Measurements from ENCODE around the gene UTP14A.

UTP14A gene

GRCh38 chrX:129958083-129958465 lies 52.1 kb downstream of the UTP14A start:
- Histone ChIP-seq H3K4me3 (ENCODE audit: low read depth, low read length, poor library complexity, severe bottlenecking) (peak overlapping the region; percentile 62), H3F3A (ENCODE audit: insufficient read depth, low read length) (peaks cover 4% of the 10 kb centered on the region; the same call in 1 of the 2 replicates), H3K9ac (ENCODE audit: low read length) (peak overlapping the region; percentile 74; the same call in 1 of the 2 replicates), H3K9me3 (ENCODE audit: low read length) (no peaks in the 10 kb centered on the region), H3K36me3 (ENCODE audit: insufficient read depth, low read length) (no peaks in the 10 kb centered on the region), H3K4me2 (ENCODE audit: low read length) (peak overlapping the region; percentile 70), H4K20me1 (ENCODE audit: insufficient read depth, low read length) (no peaks in the 10 kb centered on the region), H3K27me3 (ENCODE audit: insufficient read depth, low read length) (no peaks in the 10 kb centered on the region), H3K27ac (ENCODE audit: low read depth, low read length, poor library complexity, severe bottlenecking) (no peak overlapping the region), H3K79me2 (ENCODE audit: insufficient read depth, low read length) (no peaks in the 10 kb centered on the region), H3K9me2 (ENCODE audit: low read depth, low read length) (no peaks in the 10 kb centered on the region), H3K4me1 (ENCODE audit: insufficient read depth, low read length, severe bottlenecking) (peaks cover 40% of the 10 kb centered on the region), H2AFZ (ENCODE audit: low read length) (no peak overlapping the region)
- TF ChIP-seq EZH2 (IDR thresholded peaks at IDR 0.05; ENCODE audit: borderline replicate concordance, low read length): no peak
- no peak for TF ChIP-seq CTCF (IDR thresholded peaks at IDR 0.05; ENCODE audit: low read length)

GRCh38 chrX:129958814-129959492 lies 53.0 kb downstream of the UTP14A start:
- Histone ChIP-seq H3K9ac (ENCODE audit: low read length) (no peak overlapping the region; the same call in 1 of the 2 replicates), H3K4me1 (ENCODE audit: insufficient read depth, low read length, severe bottlenecking) (peaks cover 35% of the 10 kb centered on the region)

GRCh38 chrX:129959493-129959832 lies 53.5 kb downstream of the UTP14A start:
- no peak overlapping the region for H3K27ac ChIP-seq (ENCODE audit: low read depth, low read length, poor library complexity, severe bottlenecking)
- H3K36me3 ChIP-seq (ENCODE audit: insufficient read depth, low read length): no peaks in the 10 kb centered on the region
- H4K20me1 ChIP-seq (ENCODE audit: insufficient read depth, low read length): no peaks in the 10 kb centered on the region
- no peak overlapping the region for H3K4me2 ChIP-seq (ENCODE audit: low read length)
- no peak overlapping the region for H3K4me3 ChIP-seq (ENCODE audit: low read depth, low read length, poor library complexity, severe bottlenecking)
- peaks cover 4% of the 10 kb centered on the region; the same call in 1 of the 2 replicates for H3F3A ChIP-seq (ENCODE audit: insufficient read depth, low read length)
- no peak overlapping the region for H2AFZ ChIP-seq (ENCODE audit: low read length)
- no peak overlapping the region; the same call in 1 of the 2 replicates for H3K9ac ChIP-seq (ENCODE audit: low read length)
- H3K27me3 ChIP-seq (ENCODE audit: insufficient read depth, low read length): no peaks in the 10 kb centered on the region
- peaks cover 35% of the 10 kb centered on the region for H3K4me1 ChIP-seq (ENCODE audit: insufficient read depth, low read length, severe bottlenecking)
- TF ChIP-seq EZH2 (IDR thresholded peaks at IDR 0.05; ENCODE audit: borderline replicate concordance, low read length): no peak
- no peak for TF ChIP-seq CTCF (IDR thresholded peaks at IDR 0.05; ENCODE audit: low read length)
- no peaks in the 10 kb centered on the region for H3K9me3 ChIP-seq (ENCODE audit: low read length)
- H3K79me2 ChIP-seq (ENCODE audit: insufficient read depth, low read length): no peaks in the 10 kb centered on the region
- no peaks in the 10 kb centered on the region for H3K9me2 ChIP-seq (ENCODE audit: low read depth, low read length)

More at GRCh38 chrX:129958814-129959492, 53.0 kb downstream of the UTP14A start:
- Histone ChIP-seq H3K4me2 (ENCODE audit: low read length) (no peak overlapping the region), H3K79me2 (ENCODE audit: insufficient read depth, low read length) (no peaks in the 10 kb centered on the region), H3K9me3 (ENCODE audit: low read length) (no peaks in the 10 kb centered on the region), H3K27me3 (ENCODE audit: insufficient read depth, low read length) (no peaks in the 10 kb centered on the region), H3K4me3 (ENCODE audit: low read depth, low read length, poor library complexity, severe bottlenecking) (no peak overlapping the region), H4K20me1 (ENCODE audit: insufficient read depth, low read length) (no peaks in the 10 kb centered on the region), H3K36me3 (ENCODE audit: insufficient read depth, low read length) (no peaks in the 10 kb centered on the region), H2AFZ (ENCODE audit: low read length) (no peak overlapping the region), H3K27ac (ENCODE audit: low read depth, low read length, poor library complexity, severe bottlenecking) (no peak overlapping the region), H3F3A (ENCODE audit: insufficient read depth, low read length) (peaks cover 4% of the 10 kb centered on the region; the same call in 1 of the 2 replicates), H3K9me2 (ENCODE audit: low read depth, low read length) (no peaks in the 10 kb centered on the region)
- TF ChIP-seq EZH2 (IDR thresholded peaks at IDR 0.05; ENCODE audit: borderline replicate concordance, low read length) (no peak), CTCF (IDR thresholded peaks at IDR 0.05; ENCODE audit: low read length) (no peak)

All from OCI-LY1 (cell line).